Measurements from ENCODE around the gene MED1.

MED1 gene

DNA sequence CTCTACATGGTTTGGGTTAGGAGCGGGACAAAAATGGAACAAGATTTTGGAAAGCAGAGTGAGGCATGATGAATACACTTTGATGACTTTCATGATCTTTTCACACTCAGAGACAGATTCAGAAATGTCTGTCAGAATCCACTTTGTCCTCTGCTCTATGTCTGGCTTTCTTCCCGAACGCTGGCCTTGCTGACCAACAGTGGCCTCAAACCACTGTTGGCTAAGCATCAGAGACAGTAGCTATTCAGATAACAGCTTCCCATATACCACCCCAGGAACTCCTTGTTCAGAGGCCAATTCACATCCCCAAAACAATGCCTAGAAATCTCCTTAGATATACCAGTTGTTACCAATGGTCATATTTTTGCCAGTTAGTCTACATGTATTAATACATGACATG, 90.5 kb downstream of the MED1 start:
- DNase-seq (ENCODE audit: low spot score): no peak

- no peak for DNase-seq (ENCODE audit: low spot score)
Measured at GRCh38 chr17:39359994-39360393, 91.1 kb downstream of the MED1 start.

- DNase-seq (ENCODE audit: low spot score): no peak
Measured at GRCh38 chr17:39357986-39358385, 93.1 kb downstream of the MED1 start.

DNA sequence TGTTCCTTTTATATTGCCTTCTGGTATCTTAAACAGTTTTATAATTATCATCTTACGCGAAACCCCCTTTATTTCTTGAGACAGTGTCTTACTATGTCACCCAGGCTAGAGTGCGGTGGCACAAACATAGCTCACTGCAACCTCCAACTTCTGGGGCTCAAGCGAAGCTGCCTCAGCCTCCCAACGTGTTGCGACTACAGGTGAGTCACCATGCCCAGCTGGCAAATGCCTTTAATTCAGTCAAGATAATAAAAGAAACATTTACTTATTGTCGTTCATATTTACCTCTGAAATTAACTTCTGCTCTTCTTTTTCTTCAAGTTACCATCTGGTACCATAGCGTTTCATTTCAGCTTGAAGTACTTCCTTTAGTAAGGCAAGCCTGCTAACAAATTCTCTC, 93.6 kb downstream of the MED1 start:
- DNase-seq (ENCODE audit: low spot score): no peak

Data from NAMALWA (cell line).